HG03342 (cell line): Measurements from ENCODE around the gene CDK5RAP2.
"Not testable (repeated sequence)": the region's sequence is repeated elsewhere in the genome, so short reads cannot be mapped to it uniquely, and the experiment has no call there.

Source experiments
- ATAC-seq: cut with Tn5 transposase; IDR thresholded peaks from one replicate; pipeline ENCODE4 v1.9.1; 2021; ENCODE audit warnings: mild to moderate bottlenecking, moderate library complexity; ENCODE audit not compliant: unreplicated experiment

The CDK5RAP2 gene

GRCh38 chr9:120552210-120552704 is 27.7 kb downstream of the CDK5RAP2 start:
- not testable (repeated sequence) for ATAC-seq

DNA sequence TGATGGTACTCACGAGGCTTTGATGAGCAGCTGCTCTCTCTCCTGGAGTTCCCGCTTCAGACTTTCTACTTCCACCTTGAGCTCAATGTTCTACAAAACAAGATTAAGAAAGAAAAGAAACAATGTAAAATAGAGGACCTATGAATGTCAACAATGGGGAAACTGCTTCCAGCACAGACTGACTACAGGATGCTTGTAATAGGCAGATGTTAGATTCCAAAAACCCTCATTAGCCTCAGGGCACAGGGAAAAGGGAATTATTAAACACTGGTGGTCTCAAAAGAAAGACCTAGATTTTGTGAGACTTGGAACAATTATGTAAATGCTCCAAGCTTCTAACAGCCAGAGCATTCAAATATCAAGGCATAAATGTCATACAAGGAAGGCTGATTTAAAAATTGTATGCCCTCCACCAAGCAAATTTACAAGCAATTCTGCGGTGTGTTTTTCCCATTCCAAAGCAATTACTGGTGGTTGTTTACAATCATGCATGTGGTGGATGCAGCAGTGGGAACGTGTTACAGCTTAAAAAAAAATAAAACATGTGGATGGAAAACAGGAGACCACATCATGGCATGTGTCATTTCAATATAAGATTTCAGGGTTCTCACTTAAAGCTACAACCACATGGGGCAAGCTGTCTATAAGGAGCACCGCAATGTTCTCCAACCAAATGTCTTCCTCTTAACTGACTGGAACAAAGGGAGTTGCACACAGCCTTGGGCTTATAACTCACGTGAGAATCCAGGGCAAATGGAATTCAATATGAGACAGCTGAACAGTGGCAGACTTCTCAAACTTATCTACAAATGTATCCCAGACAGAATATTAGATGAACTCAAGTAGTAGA is 34.0 kb downstream of the CDK5RAP2 start:
- ATAC-seq: no peak

- ATAC-seq: no peak
Observed at GRCh38 chr9:120544441-120544840, 35.5 kb downstream of the CDK5RAP2 start.

DNA sequence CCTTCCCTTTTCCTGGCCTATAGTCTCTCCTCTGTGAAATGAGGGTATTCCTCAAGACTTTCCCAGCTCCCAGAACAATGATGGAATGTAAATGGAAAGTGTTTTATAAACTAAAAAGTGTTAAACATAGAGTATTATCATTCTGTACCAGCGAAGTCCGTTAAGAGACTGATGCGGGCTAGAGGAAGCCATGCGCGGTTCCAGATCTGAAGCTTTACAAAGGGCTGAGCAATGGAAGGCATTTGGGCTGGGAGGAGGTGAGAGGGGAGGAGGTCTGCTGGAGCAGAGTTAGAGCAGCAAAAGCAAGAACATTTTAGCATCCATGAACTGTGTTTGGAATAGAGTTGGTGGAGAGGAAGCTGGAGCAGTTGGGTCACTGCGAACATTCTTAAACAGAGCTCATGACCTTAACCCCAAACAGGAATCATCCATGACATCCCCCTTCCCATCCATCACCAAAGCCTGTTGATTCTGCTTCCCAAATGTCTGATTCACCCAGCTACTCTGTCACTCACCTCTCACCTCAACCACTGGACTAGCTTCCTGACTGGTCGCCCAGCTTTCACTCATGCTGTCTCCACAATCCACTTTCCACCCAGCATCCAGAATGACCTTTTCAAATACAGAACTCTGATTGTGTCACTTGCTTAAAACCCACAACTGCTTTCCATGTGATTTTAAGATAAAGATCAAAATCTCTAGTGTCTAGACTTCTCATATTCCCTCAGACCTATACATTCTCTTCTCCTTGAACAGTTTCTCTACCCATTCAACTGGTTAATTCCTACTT is 37.1 kb downstream of the CDK5RAP2 start:
- no peak for ATAC-seq

DNA sequence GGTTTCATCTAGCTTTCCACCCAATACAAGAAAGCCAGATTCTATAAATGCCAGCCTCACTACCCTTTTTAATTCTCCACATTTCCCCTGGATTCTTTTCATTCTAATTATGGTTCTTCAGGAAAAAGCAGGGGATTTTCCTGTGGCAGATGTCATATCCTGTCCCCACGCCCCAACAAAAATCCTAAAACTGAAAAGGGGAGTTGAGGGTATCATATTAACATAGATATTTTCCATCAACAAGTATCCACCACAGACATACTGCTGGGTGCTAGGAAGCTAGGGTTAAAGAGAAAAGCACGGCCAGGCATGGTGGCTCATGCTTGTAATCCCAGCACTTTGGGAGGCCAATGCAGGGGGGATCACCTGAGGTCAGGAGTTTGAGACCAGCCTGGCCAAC is 38.0 kb downstream of the CDK5RAP2 start:
- no peak for ATAC-seq

DNA sequence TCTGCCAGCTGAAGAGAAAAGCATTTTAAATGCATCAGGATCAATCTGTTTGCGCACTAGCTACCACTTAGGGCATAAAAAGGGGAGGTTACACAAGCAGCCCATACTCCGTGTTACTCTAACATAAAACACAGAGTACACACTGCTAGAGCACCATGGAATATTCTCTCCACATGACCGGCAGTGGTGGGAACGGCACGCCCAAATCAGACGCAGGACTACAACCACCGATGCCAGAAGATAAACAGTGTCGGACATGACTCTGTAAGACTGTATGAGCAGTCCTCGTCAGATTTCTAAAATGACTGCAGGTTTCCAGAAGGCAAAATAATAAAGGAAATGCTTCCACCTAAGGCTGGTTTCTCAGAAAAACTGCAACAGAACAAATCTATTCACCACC is 40.0 kb downstream of the CDK5RAP2 start:
- no peak for ATAC-seq

DNA sequence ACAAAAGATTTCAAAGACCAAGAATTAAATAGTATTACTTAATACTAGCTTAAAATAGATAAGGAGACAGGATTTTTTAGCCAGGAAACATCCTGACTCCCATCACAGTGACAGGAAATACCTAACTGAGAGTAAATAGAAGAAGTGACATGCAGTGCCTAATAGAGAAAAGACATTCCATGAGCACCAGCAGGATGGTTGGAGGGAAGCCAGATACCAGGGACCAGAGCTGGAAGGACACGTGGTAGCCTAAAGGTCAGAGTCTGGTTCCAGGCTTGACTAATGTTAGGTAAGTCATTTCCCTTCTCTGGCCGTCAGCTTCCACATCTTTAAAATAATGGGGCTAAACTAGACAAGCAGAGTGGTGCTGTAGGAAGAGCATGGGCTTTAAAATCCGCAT is 41.6 kb downstream of the CDK5RAP2 start:
- no peak for ATAC-seq

DNA sequence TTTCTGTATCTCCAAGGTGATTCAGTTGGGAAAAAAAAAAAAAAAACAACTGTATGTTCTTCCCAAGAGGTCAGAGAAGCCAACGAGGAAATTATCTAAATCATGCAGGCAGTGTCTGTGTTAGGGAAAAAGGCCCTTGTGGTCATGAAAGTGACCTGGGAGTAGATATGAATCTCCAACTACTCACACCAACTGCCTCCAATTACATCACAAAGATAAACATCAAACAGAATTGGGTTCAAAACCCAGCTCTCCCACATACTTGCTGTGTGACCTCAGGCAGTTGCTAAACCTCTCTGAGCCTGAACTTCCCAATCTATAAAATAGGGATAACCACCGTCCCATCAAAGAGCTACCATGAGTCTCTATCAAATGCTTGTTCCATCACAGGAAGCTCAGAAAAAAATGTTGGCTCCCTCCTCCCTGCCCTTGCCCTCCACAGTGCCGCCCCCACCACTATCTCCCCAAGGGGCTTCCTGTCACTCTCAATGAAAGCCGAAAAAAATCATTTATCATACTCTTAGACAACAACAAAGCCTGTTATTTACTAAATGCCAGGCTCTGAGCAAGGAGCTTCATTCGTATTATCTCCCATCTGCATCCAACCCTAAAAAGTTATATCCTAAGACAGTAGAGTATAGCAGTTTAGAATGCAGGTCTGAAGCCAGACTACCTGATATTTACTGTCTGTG is 42.9 kb downstream of the CDK5RAP2 start:
- ATAC-seq: no peak

DNA sequence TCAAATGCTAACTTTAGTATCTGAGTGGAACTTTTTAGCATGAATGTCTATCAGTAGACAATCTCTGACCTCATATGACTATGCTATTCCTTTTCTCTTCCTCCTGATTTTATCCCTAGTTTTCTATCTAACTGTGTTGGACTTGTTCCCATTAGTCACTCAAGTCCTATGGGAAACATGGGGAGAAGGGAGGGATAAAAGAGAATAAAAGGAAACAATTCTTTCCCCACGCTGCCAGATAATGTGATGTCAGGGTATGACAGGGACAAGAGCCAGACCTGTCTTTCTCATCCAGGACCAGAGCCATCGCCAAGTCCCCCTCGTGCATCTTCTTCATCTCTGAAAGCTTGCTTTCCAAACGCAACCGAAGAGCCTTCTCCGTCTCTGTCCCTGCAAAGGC is 43.9 kb downstream of the CDK5RAP2 start:
- ATAC-seq: no peak

DNA sequence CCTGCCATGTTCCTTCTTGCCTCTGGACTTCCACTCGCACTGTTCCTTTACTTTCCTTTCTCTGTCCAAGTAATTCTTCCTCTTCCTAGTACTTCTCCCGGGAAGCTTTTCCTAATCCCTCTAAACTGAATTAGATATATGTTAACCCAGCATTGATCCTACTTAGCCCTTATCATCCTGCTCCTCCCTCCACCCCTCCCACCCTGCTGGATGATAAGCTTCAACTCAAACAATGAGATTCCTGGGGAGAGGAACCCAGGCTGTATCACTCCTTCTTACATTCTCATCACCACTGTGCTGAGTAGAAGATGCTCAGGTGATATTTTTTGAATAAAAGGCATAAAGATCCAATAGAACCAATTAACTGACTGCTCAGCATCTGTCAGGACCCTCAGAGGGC is 45.7 kb downstream of the CDK5RAP2 start:
- no peak for ATAC-seq

- no peak for ATAC-seq
Observed at GRCh38 chr9:120532891-120533290, 47.1 kb downstream of the CDK5RAP2 start.

DNA sequence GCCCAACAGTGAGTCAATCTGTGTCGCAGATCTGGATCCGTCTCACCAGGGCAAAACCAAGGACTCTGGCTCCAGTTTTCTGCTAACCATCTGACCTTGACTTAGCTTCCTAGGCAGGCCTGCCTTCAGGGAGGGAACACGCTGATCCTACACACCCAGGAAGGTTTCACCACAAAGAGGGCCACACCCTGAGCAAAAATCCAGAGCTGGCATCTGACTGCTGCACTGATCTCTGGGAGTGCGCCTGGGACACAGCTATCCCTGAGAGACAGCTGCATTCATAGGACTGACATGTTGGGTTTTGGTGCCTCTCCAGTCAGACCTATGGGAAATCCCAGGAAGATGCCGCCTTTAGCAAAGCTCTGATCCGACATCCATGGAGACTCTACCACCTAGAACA is 47.5 kb downstream of the CDK5RAP2 start:
- ATAC-seq: no peak

DNA sequence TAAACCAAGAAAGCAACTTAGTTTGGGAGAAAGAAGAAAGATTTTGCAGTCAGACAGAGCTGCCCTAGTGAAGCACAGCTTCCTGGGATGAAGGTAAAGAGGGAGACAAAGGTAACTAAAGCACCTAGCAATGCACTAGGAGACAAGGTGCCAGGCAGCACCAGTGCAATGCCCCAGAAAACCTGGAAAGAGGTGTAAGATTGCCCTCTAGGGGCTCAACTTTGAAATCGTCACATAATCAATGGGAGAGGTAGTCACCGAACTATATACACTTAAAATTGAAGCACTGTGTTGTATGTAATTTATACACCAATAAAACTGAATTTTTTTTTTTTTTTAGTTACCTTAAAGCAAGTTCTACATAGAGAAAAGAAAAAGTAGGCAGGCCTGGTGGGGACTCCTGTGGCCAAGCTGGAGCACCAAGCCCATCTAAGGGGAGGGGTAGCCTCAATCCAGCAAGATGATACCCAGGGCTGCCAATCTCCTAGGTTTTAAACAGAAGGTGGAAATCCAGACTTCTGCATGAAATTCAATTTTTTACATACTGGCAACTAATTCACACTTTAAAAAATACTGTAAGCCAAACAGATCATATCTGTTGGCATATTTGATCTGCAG is 48.2 kb downstream of the CDK5RAP2 start:
- no peak for ATAC-seq

DNA sequence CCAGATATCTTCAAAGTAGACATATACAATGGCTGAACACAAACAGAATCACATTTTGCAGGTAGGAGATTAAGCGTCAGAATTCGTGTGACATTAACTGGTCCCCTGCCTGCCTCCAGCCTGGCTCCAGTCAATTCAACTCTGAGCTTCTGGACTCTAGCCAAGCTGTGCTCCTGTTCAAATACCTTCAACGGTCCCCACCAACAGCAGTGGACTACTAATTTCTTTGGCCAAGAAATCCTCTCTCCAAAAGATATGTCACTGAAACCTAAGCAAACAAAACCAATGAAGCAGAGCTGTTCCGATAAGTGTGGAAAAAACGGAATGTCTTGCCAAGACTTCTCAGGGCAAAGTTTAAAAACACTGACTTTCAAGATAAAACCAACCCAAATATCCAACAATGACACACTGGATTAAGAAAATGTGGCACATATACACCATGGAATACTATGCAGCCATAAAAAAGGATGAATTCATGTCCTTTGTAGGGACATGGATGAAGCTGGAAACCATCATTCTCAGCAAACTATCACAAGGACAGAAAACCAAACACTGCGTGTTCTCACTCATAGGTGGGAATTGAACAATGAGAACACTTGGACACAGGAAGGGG is 49.6 kb downstream of the CDK5RAP2 start:
- ATAC-seq: not testable (repeated sequence)

GRCh38 chr9:120528829-120529228 is 51.1 kb downstream of the CDK5RAP2 start:
- no peak for ATAC-seq

DNA sequence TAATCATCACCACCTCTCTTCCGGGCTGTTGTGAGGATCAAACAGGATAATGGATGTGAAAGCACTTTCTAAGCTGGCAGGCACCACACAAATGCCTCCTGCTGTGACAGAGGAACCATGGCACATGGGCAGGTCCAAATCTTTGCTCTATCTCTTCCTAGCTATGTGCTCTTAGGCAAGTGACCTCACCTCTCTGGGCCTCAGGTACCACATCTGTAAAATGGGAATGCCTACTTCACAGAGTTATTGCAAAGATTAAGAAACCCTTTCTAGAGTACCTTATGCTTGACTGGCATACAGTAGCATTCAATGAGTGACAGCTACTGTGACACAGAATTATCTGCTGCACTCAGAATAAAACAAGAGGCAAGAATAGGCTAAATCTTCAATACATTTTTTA is 51.6 kb downstream of the CDK5RAP2 start:
- no peak for ATAC-seq

- no peak for ATAC-seq
Observed at GRCh38 chr9:120526534-120526933, 53.4 kb downstream of the CDK5RAP2 start.

DNA sequence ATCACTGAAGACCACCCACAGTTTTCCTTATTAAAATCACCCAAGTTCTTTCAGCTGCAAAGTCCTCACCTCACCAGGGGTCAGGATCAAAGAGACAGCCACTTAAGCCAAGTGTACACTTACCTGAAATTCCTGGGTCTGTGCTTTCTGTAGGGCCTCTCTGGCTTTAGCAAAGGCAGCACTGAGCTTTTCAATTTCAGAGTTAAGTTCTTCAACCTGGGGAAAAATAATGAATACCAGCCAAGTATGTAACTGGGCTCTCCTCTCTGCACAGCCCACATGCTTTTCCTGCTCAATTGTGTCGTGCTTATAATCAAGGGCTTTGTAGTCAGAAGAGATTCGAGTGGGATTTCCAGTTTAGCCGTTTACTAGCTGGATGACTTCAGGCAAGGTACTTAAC is 55.1 kb downstream of the CDK5RAP2 start:
- no peak for ATAC-seq

DNA sequence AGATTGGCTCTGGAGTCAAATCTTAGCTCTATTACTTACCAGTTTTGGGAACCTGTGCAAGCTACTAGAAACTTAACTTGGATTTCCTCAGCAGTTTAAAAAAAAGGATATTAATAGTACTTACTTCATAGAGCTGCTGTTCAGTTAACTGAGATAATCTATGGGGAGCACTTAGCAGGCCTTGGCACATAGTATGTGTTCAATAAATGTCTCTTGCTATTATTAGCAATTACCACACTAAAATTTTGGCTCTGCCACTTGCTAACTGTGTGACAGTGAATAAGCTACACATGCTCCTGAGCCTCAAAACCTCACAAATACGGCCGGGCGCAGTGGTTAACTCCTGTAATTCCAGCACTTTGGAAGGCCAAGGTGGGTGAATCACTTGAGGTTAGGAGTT is 55.9 kb downstream of the CDK5RAP2 start:
- no peak for ATAC-seq

DNA sequence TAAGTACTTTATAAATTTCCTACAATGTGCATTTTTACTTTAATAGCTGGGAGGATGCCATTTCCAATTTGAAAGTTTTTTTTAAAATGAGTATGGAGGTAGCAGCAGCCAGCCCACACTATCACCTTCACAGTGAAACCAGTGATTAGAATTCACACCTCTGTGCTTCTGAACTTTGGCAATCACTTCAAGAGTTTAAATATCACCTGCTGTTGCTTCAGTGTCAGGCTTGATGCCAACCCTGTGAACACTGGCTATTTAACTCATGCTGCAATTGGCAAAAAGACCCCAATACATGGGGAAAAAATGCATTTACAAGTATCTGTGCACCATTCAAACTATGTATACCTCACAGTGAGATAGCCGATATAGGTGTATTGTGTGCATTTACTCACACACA is 57.4 kb downstream of the CDK5RAP2 start:
- ATAC-seq: no peak

- ATAC-seq: no peak
Observed at GRCh38 chr9:120522032-120522431, 57.9 kb downstream of the CDK5RAP2 start.
